Measurements from ENCODE around the gene EQTN.
"Not testable (repeated sequence)": the region's sequence is repeated elsewhere in the genome, so short reads cannot be mapped to it uniquely, and the experiment has no call there.

Gene EQTN

DNA sequence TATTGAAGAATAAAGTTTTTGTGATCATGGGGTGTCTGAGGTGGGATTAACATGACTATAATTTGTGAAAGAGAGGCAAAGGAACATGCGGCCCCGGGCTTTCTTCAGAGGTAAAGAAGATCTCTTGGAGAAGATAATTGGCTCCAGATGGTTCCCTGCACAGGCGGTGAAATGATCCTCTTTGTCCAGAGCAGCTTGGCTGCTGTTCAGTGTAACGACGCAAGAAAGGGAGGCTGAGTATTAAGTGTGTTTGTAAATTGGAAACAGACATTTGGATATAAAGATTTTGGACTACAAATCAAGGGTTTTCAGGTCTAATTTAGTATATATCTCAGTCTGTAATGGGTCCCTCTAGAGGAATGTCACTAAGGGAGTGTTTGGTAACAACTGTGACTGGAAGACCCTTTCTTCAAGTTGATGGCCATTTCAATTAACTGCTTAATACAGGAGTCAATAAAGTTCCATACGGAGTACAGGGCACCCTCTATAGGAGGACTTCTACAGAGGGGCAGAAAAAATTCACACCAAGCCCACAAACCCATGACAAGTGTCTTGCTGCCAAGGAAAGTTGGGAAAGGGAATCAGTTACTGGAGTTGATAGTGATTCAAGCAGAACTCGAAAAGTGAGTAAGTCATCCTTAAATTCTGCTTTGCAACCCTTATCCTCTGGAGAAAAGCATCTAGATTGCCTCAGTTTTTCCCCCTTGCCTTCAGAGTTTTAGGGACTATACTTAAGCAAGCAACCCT, 4.1 kb downstream of the EQTN start:
- no peak for DNase-seq (ENCODE audit: low read depth in 2 of 2)

DNA sequence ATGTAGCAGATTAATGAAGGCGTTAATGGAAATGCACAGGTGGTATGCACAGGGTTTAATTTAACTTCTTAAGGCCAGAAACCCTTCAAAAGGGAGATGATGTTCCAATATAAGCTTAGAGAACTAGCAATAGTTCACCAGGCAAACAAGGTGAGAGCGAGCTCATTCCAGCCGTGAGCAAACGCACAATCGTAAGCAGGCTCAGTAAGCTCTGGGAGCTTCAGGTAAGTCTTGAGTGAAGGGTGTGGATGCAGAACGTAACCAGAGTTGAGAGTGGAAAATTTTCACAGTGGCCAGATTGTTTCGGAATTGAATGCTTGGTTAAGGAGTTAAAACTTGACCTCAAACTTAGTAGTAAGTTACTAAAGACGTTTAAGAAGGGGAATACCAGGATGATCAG, 5.7 kb downstream of the EQTN start:
- no peak for DNase-seq (ENCODE audit: low read depth in 2 of 2)

DNA sequence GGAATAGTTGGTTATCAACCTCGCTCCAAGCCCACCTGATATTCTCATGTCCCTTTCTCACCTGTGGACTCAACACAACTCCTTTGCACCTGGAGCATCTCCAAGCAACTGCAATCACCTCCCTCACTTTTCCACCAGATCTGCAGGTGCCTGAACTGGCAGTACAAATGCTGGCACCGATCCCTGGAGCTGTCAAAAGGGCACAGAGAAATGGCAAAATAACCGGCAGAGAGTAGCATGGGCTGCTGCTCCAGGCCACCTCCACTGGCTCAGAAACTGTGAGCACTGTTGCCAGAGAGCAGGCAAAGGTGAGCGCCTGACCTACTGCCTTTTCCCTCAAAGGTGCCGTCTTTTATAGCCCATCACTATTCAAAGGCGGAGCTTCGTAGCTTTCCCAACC, 14.7 kb downstream of the EQTN start:
- no peak for DNase-seq (ENCODE audit: low read depth in 2 of 2)

DNA sequence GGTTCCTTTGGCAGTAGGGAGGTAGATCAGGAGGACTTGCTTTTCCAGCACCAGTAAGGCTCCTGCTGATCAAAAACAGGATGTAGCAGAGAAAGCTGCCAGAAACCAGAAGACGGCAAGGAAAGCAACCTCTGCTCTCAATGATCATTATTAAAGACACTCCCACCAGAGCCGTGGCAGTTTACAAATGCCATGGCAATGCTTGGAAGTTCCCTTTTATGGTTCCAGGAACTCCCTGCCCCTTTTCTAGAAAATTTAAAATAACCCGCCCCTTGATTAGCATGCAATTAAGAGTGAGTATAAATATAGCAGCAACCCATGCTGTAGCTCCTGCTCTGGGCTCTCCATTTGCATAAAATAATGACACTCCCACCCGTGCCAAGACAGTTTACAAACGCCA, 16.1 kb downstream of the EQTN start:
- no peak for DNase-seq (ENCODE audit: low read depth in 2 of 2)

DNA sequence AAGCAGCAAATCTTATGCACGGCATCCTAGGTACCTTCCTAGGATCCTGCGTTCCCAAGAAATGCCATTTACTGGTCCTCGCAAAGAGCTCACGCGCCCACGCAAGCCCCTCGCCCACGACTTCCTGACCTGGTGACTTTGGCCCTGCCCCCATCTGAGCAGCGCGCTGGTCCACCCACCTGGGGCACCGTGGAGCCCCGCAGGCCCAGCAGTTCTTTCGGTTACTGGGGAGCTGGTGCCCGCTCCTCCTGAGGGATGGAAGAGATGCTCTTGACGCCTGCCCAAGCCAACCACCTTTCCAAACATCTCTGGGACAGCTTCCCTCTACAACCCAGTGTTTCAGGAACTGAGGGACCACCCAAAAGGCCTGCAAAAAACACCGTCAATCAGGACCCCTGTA, 16.7 kb downstream of the EQTN start:
- no peak for DNase-seq (ENCODE audit: low read depth in 2 of 2)

DNA sequence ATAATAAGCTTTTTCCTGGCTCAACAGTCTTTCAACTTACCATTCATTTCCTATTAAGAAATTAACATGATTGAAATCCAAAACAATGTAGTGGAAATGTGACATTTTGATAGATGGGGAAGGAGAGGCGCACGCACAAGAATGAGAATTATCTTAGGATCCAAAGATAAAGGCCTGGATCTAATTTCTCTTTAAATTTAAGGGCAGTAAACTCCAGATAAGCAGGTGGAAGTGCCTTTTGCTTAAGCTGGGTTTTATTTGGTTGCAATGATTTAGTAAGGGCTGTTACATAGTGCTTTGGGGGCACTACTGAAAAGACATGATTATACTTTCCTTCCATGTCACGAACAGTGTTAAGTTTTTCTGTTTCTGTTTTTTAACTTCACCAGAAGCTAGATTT, 17.3 kb downstream of the EQTN start:
- no peak for DNase-seq (ENCODE audit: low read depth in 2 of 2)

DNA sequence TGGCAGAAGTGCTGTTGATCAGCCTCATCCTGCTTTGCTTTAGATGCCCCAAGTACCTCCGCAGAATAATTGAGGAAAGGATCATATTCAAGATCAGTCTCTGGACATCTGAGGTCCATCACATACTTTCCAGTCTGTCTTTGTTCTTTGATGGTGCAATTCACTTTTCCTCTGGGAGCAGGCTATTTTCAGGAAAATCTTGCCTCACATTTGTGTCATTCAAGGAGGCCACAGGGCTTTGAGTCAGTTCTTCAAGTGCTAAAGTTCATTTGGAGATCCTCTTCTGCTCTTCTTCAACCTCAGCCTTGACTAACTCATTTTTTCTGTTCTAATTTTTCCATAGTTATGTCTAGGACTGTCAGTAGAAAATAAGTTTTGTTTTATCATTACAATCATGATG, 18.6 kb downstream of the EQTN start:
- no peak for DNase-seq (ENCODE audit: low read depth in 2 of 2)

- DNase-seq (ENCODE audit: low read depth in 2 of 2): no peak
Measured at GRCh38 chr9:27276193-27277030, 20.5 kb downstream of the EQTN start.

- no peak for DNase-seq (ENCODE audit: low read depth in 2 of 2)
Measured at GRCh38 chr9:27273186-27273585, 23.8 kb downstream of the EQTN start.

- DNase-seq (ENCODE audit: low read depth in 2 of 2): no peak
Measured at GRCh38 chr9:27272103-27272502, 24.8 kb downstream of the EQTN start.

- no peak for DNase-seq (ENCODE audit: low read depth in 2 of 2)
Measured at GRCh38 chr9:27261517-27262211, 35.3 kb downstream of the EQTN start.

- DNase-seq (ENCODE audit: low read depth in 2 of 2): no peak
Measured at GRCh38 chr9:27260789-27261516, 36.0 kb downstream of the EQTN start.

DNA sequence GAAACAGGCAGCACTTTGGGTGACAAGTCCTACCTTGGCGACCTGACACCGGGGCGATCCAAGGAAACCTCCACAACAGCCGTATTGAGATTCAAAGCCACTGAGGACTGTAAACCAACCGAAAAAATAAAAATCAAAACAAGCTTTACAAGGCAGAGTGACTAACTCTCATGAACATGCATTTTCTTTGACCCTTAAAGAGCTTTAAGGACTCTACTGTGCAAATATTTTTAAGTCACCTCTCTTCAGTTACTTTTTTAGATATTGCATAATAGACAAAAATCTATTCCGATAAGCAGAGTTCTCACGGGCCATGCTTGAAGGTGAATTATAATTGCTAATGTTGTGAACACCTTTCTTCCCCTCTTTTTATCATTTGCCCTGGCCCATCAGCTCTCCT, 38.3 kb downstream of the EQTN start:
- DNase-seq (ENCODE audit: low read depth in 2 of 2): no peak

DNA sequence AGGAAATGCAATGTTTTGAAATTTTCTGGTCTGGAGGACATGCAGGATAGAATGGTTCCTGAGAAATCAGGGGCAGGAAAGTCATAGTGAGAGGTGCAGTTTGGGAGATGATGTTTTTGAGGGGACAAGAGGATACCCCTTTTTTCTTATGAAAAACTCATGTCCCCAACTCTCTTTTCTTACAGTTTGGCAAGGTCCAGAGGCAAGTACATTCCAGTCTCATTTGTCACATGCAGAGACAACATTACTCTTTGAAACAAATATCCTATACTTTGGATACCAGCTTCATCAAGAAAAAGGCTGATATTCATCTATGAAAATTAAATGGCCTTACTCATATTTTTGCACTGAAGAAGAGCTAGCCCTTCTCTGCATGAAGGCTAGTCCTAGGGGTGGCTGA, 48.2 kb downstream of the EQTN start:
- DNase-seq (ENCODE audit: low read depth in 2 of 2): no peak

- no peak for DNase-seq (ENCODE audit: low read depth in 2 of 2)
Measured at GRCh38 chr9:27247756-27248155, 49.2 kb downstream of the EQTN start.

DNA sequence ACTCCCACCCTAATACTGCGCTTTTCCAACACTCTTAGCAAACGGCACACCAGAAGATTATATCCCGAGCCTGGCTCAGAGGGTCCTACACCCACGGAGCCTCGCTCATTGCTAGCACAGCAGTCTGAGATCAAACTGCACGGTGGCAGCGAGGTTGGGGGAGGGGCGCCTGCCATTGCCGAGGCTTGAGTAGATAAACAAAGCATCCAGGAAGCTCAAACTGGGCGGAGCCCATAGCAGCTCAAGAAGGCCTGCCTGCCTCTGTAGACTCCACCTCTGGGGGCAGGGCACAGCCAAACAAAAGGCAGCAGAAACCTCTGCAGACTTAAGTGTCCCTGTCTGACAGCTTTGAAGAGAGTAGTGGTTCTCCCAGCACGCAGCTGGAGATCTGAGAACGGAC, 57.3 kb downstream of the EQTN start:
- not testable (repeated sequence) for DNase-seq (ENCODE audit: low read depth in 2 of 2)
